Inferior parietal cortex (tissue), 1 donor: ENCODE data around the gene HSPB8.
A peak's percentile ranks its signal among the peaks of the same experiment; 100 is the strongest.
"Not testable (repeated sequence)": the region's sequence is repeated elsewhere in the genome, so short reads cannot be mapped to it uniquely, and the experiment has no call there.

Experiments
- DNase-seq: peaks from one replicate; pipeline ENCODE4 v3.0.0-alpha.2; 2016; ENCODE audit errors: extremely low spot score

HSPB8 gene

GRCh38 chr12:119206348-119207062 is 27.8 kb downstream of the HSPB8 start:
- DNase-seq, result no peak

- no peak for DNase-seq
Observed at GRCh38 chr12:119207063-119207560, 28.4 kb downstream of the HSPB8 start.

GRCh38 chr12:119208626-119209061 is 29.9 kb downstream of the HSPB8 start:
- no peak for DNase-seq

GRCh38 chr12:119211884-119212283 is 33.2 kb downstream of the HSPB8 start:
- DNase-seq, result no peak

- DNase-seq, result no peak
Observed at GRCh38 chr12:119216084-119216483, 37.4 kb downstream of the HSPB8 start.

- DNase-seq, result not testable (repeated sequence)
Observed at GRCh38 chr12:119218875-119219274, 40.1 kb downstream of the HSPB8 start.

- no peak for DNase-seq
Observed at GRCh38 chr12:119222222-119222951, 43.7 kb downstream of the HSPB8 start.

- DNase-seq, result no peak
Observed at GRCh38 chr12:119225454-119225853, 46.7 kb downstream of the HSPB8 start.

- no peak for DNase-seq
Observed at GRCh38 chr12:119227292-119227691, 48.6 kb downstream of the HSPB8 start.

- DNase-seq, result no peak
Observed at GRCh38 chr12:119229205-119229604, 50.5 kb downstream of the HSPB8 start.

GRCh38 chr12:119229837-119230236 is 51.1 kb downstream of the HSPB8 start:
- peak; percentile 62 for DNase-seq

- DNase-seq, result no peak
Observed at GRCh38 chr12:119230807-119231206, 52.1 kb downstream of the HSPB8 start.

GRCh38 chr12:119231774-119232173 is 53.0 kb downstream of the HSPB8 start:
- no peak for DNase-seq

- DNase-seq, result no peak
Observed at GRCh38 chr12:119235197-119235751, 56.5 kb downstream of the HSPB8 start.

GRCh38 chr12:119236372-119236771 is 57.6 kb downstream of the HSPB8 start:
- no peak for DNase-seq

GRCh38 chr12:119239040-119239439 is 60.3 kb downstream of the HSPB8 start:
- DNase-seq, result no peak

- no peak for DNase-seq
Observed at GRCh38 chr12:119241049-119241448, 62.3 kb downstream of the HSPB8 start.

GRCh38 chr12:119241580-119242169 is 62.9 kb downstream of the HSPB8 start:
- DNase-seq, result no peak
